IMR-90 (cell line): ENCODE measurements around the gene MEF2D. TPM values are rescaled to one million over a fixed set of nuclear protein-coding genes. Genes with fewer than 3 reads are reported as not detected.

Experiments used
- ATAC-seq: fragments of 200-7000 bp; cut with Tn5 transposase; 2 replicates; pipeline ENCODE4 v1.9.1; 2020; ENCODE audit warnings: low read depth, mild to moderate bottlenecking, moderate library complexity
- BruUV-seq: library from RNA; stranded (reverse); fragments of 400-500 nt; replicated peaks from 2 replicates; lab custom pipeline; 2021; lab: Mats Ljungman, UMichigan
- CTCF ChIA-PET: fragments of 300-600 bp; formaldehyde crosslinking; extraction: SDS; loops from one replicate; lab custom pipeline; 2021; ENCODE audit warnings: antibody characterized with exemption; lab: Yijun Ruan, JAX
- POLR2A ChIA-PET: fragments of 300-600 bp; sonication (Branson Sonifier 250); formaldehyde crosslinking; loops from one replicate; lab custom pipeline; 2022; ENCODE audit warnings: antibody characterized with exemption; ENCODE audit not compliant: unreplicated experiment; lab: Charles Lee
- DNase-seq: peaks from one replicate; pipeline ENCODE4 v3.0.0; 2013
- H2AFZ ChIP-seq: replicated peaks from 2 replicates; pipeline ENCODE3; 2013; ENCODE audit warnings: low read length, mild to moderate bottlenecking; ENCODE audit not compliant: poor library complexity
- H2AK5ac ChIP-seq: 2 replicates; pipeline ENCODE4 v1.6.1; 2013; ENCODE audit warnings: low read depth, low read length, inconsistent platforms
- H2AK9ac ChIP-seq: replicated peaks from 2 replicates; pipeline ENCODE3; 2013; ENCODE audit warnings: mild to moderate bottlenecking, low read depth, low read length, moderate library complexity; ENCODE audit not compliant: poor library complexity
- H2BK120ac ChIP-seq: 2 replicates; pipeline ENCODE4 v1.6.1; 2013; ENCODE audit warnings: low read depth, low read length, inconsistent platforms
- H2BK15ac ChIP-seq: 3 replicates; pipeline ENCODE4 v1.6.1; 2013; ENCODE audit warnings: low read depth, low read length, inconsistent platforms
- H2BK20ac ChIP-seq: 2 replicates; pipeline ENCODE4 v1.6.1; 2013; ENCODE audit warnings: low read depth, mild to moderate bottlenecking, inconsistent platforms, low read length, moderate library complexity
- H2BK5ac ChIP-seq: 2 replicates; pipeline ENCODE4 v1.6.1; 2013; ENCODE audit warnings: mild to moderate bottlenecking, low read depth, low read length, inconsistent platforms; ENCODE audit not compliant: poor library complexity, severe bottlenecking
- H3K14ac ChIP-seq: replicated peaks from 2 replicates; pipeline ENCODE4 v1.6.1; 2013; ENCODE audit warnings: low read depth, low read length, inconsistent platforms
- H3K18ac ChIP-seq: 2 replicates; pipeline ENCODE4 v1.6.1; 2013; ENCODE audit warnings: low read depth, low read length, control low read depth
- H3K23ac ChIP-seq: 2 replicates; pipeline ENCODE4 v1.6.1; 2013; ENCODE audit warnings: low read depth, low read length, inconsistent platforms
- H3K27ac ChIP-seq: 2 replicates; pipeline ENCODE4 v1.5.1; 2013; ENCODE audit warnings: mild to moderate bottlenecking, control low read depth, low read length; ENCODE audit not compliant: insufficient read depth
- H3K27me3 ChIP-seq: 2 replicates; pipeline ENCODE4 v1.6.1; 2013; ENCODE audit warnings: low read length; ENCODE audit not compliant: control insufficient read depth, insufficient read depth
- H3K36me3 ChIP-seq: 2 replicates; pipeline ENCODE4 v1.6.1; 2013; ENCODE audit warnings: low read length, mixed read lengths; ENCODE audit not compliant: control insufficient read depth, insufficient read depth
- H3K4ac ChIP-seq: 2 replicates; pipeline ENCODE4 v1.6.1; 2013; ENCODE audit warnings: low read depth, low read length, inconsistent platforms
- H3K4me1 ChIP-seq: 2 replicates; pipeline ENCODE4 v1.6.1; 2013; ENCODE audit warnings: low read length, mixed read lengths; ENCODE audit not compliant: control insufficient read depth, insufficient read depth
- H3K4me2 ChIP-seq: 2 replicates; pipeline ENCODE4 v1.6.1; 2013; ENCODE audit warnings: low read depth, mild to moderate bottlenecking, control low read depth, low read length, moderate library complexity
- H3K4me3 ChIP-seq: 2 replicates; pipeline ENCODE4 v1.5.1; 2013; ENCODE audit warnings: low read depth, mild to moderate bottlenecking, control low read depth, low read length, moderate library complexity; ENCODE audit not compliant: insufficient read depth
- H3K56ac ChIP-seq: 2 replicates; pipeline ENCODE4 v1.6.1; 2013; ENCODE audit warnings: low read length, inconsistent platforms; ENCODE audit not compliant: insufficient read depth; ENCODE audit errors: extremely low read depth
- H3K79me1 ChIP-seq, 2 experiments: 2 replicates each; pipeline ENCODE4 v1.6.1; 2013; ENCODE audit warnings: low read length in 2 of 2, inconsistent platforms in 1 of 2, low read depth in 1 of 2
- H3K9ac ChIP-seq: 2 replicates; pipeline ENCODE4 v1.6.1; 2013; ENCODE audit warnings: low read depth, low read length, control low read depth
- H3K9me1 ChIP-seq: 2 replicates; pipeline ENCODE4 v1.6.1; 2013; ENCODE audit warnings: low read length, inconsistent platforms; ENCODE audit not compliant: insufficient read depth
- H3K9me3 ChIP-seq: 2 replicates; pipeline ENCODE4 v1.6.1; 2013; ENCODE audit warnings: low read length; ENCODE audit not compliant: control insufficient read depth, insufficient read depth
- H4K20me1 ChIP-seq: 2 replicates; pipeline ENCODE4 v1.6.1; 2013; ENCODE audit warnings: low read length, inconsistent platforms; ENCODE audit not compliant: insufficient read depth
- H4K5ac ChIP-seq: 2 replicates; pipeline ENCODE4 v1.6.1; 2013; ENCODE audit warnings: mild to moderate bottlenecking, low read depth, low read length, control low read depth
- H4K8ac ChIP-seq, 2 experiments: 2 replicates each; pipeline ENCODE4 v1.6.1; 2013; ENCODE audit warnings: low read depth in 2 of 2, low read length in 2 of 2, control low read depth in 1 of 2, inconsistent platforms in 1 of 2
- H4K91ac ChIP-seq: 2 replicates; pipeline ENCODE4 v1.6.1; 2013; ENCODE audit warnings: low read depth, low read length, inconsistent platforms; ENCODE audit not compliant: insufficient read depth
- BHLHE40 ChIP-seq: fragments of 150-350 bp; IDR thresholded peaks from 2 replicates; pipeline ENCODE4 v1.6.1; 2016; ENCODE audit warnings: mild to moderate bottlenecking, low read depth, low read length
- CEBPB ChIP-seq: IDR thresholded peaks from 2 replicates; pipeline ENCODE4 v1.6.1; 2012; ENCODE audit warnings: low read depth, low read length, improper control_type of control experiment
- CHD1 ChIP-seq: IDR thresholded peaks from 2 replicates; pipeline ENCODE4 v1.6.1; 2012; ENCODE audit warnings: low read depth, low read length, improper control_type of control experiment
- CTCF ChIP-seq: conservative IDR thresholded peaks from 2 replicates; pipeline ENCODE4 v1.5.1; 2012; ENCODE audit warnings: mild to moderate bottlenecking, low read depth, low read length, improper control_type of control experiment
- FOS ChIP-seq: fragments of 150-350 bp; IDR thresholded peaks from 2 replicates; pipeline ENCODE4 v1.6.1; 2016; ENCODE audit warnings: low read depth, low read length
- MAFK ChIP-seq: IDR thresholded peaks from 2 replicates; pipeline ENCODE4 v1.6.1; 2012; ENCODE audit warnings: low read depth, low read length, improper control_type of control experiment
- MAZ ChIP-seq: IDR thresholded peaks from 2 replicates; pipeline ENCODE4 v1.6.1; 2012; ENCODE audit warnings: low read depth, mild to moderate bottlenecking, low read length, improper control_type of control experiment, moderate library complexity, borderline replicate concordance
- NFE2L2 ChIP-seq: fragments of 150-350 bp; IDR thresholded peaks from 2 replicates; pipeline ENCODE4 v1.6.1; 2016; ENCODE audit warnings: low read depth, mild to moderate bottlenecking, low read length
- POLR2A ChIP-seq: IDR thresholded peaks from 2 replicates; pipeline ENCODE4 v1.6.1; 2012; ENCODE audit warnings: mild to moderate bottlenecking, low read depth, low read length
- RAD21 ChIP-seq: IDR thresholded peaks from 2 replicates; pipeline ENCODE4 v1.6.1; 2012; ENCODE audit warnings: low read length, improper control_type of control experiment
- RCOR1 ChIP-seq: IDR thresholded peaks from 2 replicates; pipeline ENCODE4 v1.6.1; 2012; ENCODE audit warnings: mild to moderate bottlenecking, low read length, improper control_type of control experiment; ENCODE audit not compliant: insufficient replicate concordance
- RFX5 ChIP-seq: IDR thresholded peaks from 2 replicates; pipeline ENCODE4 v1.8.0; 2012; ENCODE audit warnings: low read depth, mild to moderate bottlenecking, low read length, moderate library complexity
- SMC3 ChIP-seq: fragments of 150-350 bp; IDR thresholded peaks from 2 replicates; pipeline ENCODE4 v1.6.1; 2016; ENCODE audit warnings: low read depth, mild to moderate bottlenecking, antibody characterized with exemption, low read length, moderate library complexity
- USF2 ChIP-seq: fragments of 150-350 bp; IDR thresholded peaks from 2 replicates; pipeline ENCODE4 v1.6.1; 2017; ENCODE audit warnings: mild to moderate bottlenecking, antibody characterized with exemption, low read length, low read depth
- WGBS, 2 experiments: methylation state at CpG; one replicate each; pipeline versions ENCODE4 v1.1.5 to v1.1.7; 2013; ENCODE audit warnings: missing lambda C conversion rate in 2 of 2; ENCODE audit not compliant: insufficient read length in 1 of 2; ENCODE audit errors: extremely low coverage in 2 of 2; 5-methylcytosine and 5-hydroxymethylcytosine counted together
- dilution Hi-C: fragments of 300-500 bp; cut with HindIII; formaldehyde crosslinking; loops from one replicate; pipeline ENCODE4 v1.14.3; 2018; ENCODE audit warnings: low sequenced_read_pairs; ENCODE audit not compliant: unreplicated experiment
- in situ Hi-C: fragments of 300-500 bp; cut with MboI; formaldehyde crosslinking; loops from 3 replicates; pipeline ENCODE4 v1.14.3; 2019; ENCODE audit warnings: low sequenced_read_pairs, inconsistent platforms, mixed read lengths
- intact Hi-C: fragments of 100-400 bp; cut with micrococcal nuclease; formaldehyde crosslinking; loops from 2 replicates; pipeline ENCODE4 v1.10.0; 2022
- polyA plus RNA-seq, 3 experiments: library from polyadenylated mRNA; depleted of rRNA; stranded (reverse); fragments of >200 nt; gene quantifications; 2 replicates each; pipeline ENCODE4 v1.2.3, GENCODE V29; 2012; ENCODE audit warnings: low replicate concordance in 1 of 3
- total RNA-seq: library from RNA; depleted of rRNA; stranded (reverse); fragments of >200 nt; gene quantifications from 2 replicates; pipeline ENCODE4 v1.2.3, GENCODE V29; 2012
- TF ChIP-seq, protein P1 (sequence below): fragments of 150-350 bp; IDR thresholded peaks from 2 replicates; pipeline ENCODE4 v1.6.1; 2016; ENCODE audit warnings: low read depth, mild to moderate bottlenecking, low read length, moderate library complexity, borderline replicate concordance

MEF2D gene
- total and polyA plus RNA-seq, 2 of the 4 experiments (the other 2 are of a cell fraction) = 2.9 to 20.0 TPM

- peaks cover 81% of the 10 kb centered on the region for H3K36me3 ChIP-seq
- H4K20me1 ChIP-seq = peaks cover 88% of the 10 kb centered on the region
- POLR2A ChIA-PET = no interaction called here
These were observed 21.2 kb downstream of the MEF2D start for GRCh38 chr1:156479093-156480015.

More at GRCh38 chr1:156479093-156480015, 21.2 kb downstream of the MEF2D start:
- H2BK20ac ChIP-seq = no peak overlapping the region
- no peak for ATAC-seq
- no peak overlapping the region for H2AFZ ChIP-seq
- H2BK120ac ChIP-seq = no peak overlapping the region
- no peaks in the 10 kb centered on the region for H3K27me3 ChIP-seq
- H2BK15ac ChIP-seq = no peak overlapping the region
- no peaks in the 10 kb centered on the region for H3K9me3 ChIP-seq
- no TSS peak for BruUV-seq
- H3K4me3 ChIP-seq = no peak overlapping the region
- H3K4ac ChIP-seq = no peak overlapping the region
- no peak overlapping the region for H4K8ac ChIP-seq
- no peak overlapping the region for H2BK5ac ChIP-seq
- no peak for TF ChIP-seq CHD1
- TF ChIP-seq RAD21 = no peak
- TF ChIP-seq POLR2A = no peak
- no peak for TF ChIP-seq RCOR1
- no peak for TF ChIP-seq BHLHE40
- TF ChIP-seq CTCF = no peak
- TF ChIP-seq MAFK = no peak
- TF ChIP-seq MAZ = no peak
- no peak for TF ChIP-seq RFX5
- no peak for TF ChIP-seq SMC3
- TF ChIP-seq, protein P1, sequence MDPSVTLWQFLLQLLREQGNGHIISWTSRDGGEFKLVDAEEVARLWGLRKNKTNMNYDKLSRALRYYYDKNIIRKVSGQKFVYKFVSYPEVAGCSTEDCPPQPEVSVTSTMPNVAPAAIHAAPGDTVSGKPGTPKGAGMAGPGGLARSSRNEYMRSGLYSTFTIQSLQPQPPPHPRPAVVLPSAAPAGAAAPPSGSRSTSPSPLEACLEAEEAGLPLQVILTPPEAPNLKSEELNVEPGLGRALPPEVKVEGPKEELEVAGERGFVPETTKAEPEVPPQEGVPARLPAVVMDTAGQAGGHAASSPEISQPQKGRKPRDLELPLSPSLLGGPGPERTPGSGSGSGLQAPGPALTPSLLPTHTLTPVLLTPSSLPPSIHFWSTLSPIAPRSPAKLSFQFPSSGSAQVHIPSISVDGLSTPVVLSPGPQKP = no peak
- TF ChIP-seq FOS = no peak
- no peak for TF ChIP-seq CEBPB
- no peak for TF ChIP-seq USF2
- TF ChIP-seq NFE2L2 = no peak
- no peak overlapping the region for H3K4me2 ChIP-seq
- peaks cover 35% of the 10 kb centered on the region for H3K4me1 ChIP-seq
- peaks cover 43% of the 10 kb centered on the region for H3K9me1 ChIP-seq
- no peak overlapping the region for H3K23ac ChIP-seq
- DNase-seq = no peak
- H3K79me1 ChIP-seq = peaks cover 32 to 93% of the 10 kb centered on the region in 2 experiments
- in situ Hi-C loops (no loop called here), dilution Hi-C loops (no loop called here), intact Hi-C loops (loop anchor here (1.0 to 5.0 kb wide), 2 partner anchors 92 to 113 kb away; partner anchors contain the start of gene NAXE)
- H3K27ac ChIP-seq = no peak overlapping the region
- H3K14ac ChIP-seq = no peak overlapping the region
- H2AK9ac ChIP-seq = no peak overlapping the region
- H3K56ac ChIP-seq = no peak overlapping the region
- CTCF ChIA-PET = no interaction called here
- 85% methylated on average over 6 of the region's 15 CpGs; no CpG with 5 or more reads in 1 of the 2 experiments for WGBS, 2 experiments
- H3K18ac ChIP-seq = no peak overlapping the region
- no peak overlapping the region for H4K91ac ChIP-seq
- no peak overlapping the region for H4K5ac ChIP-seq
- no peak overlapping the region for H2AK5ac ChIP-seq
- no peak overlapping the region for H3K9ac ChIP-seq
